Epithelial cell of esophagus (primary cell): ENCODE results near the gene LIG1.

Experiments used
- DNase-seq: peaks from one replicate; pipeline ENCODE4 v3.0.0; 2010; ENCODE audit warnings: low read depth
- H3K4me3 ChIP-seq: 2 replicates; pipeline ENCODE4 v1.5.1; 2011; ENCODE audit warnings: mild to moderate bottlenecking, low read length, control low read depth
- TF ChIP-seq, protein P1 (sequence below): IDR thresholded peaks from 2 replicates; pipeline ENCODE4 v1.5.1; 2011; ENCODE audit warnings: low read depth, mild to moderate bottlenecking, low read length, control low read depth, inconsistent platforms; ENCODE audit not compliant: insufficient read depth; ENCODE audit errors: missing control alignments

The LIG1 gene

DNA sequence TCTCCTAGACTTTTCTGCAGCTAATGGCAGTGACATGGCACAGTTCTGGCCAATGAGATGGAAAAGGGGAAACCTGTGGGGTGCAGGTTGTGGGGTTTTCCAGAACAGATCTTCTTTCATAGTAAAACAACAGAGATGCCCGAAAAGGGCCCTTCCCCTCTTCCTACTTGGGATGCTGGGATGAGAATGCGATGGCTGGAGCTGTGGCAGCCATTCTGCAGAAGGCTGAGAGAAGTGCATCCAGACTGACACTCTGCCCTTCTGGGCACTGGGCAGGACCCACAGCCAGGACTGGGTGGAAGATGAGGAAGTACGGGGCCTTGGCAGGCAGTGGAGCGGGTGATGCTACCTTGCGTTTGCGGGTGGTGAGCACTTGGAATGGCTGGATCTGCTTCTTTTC is 42.6 kb downstream of the LIG1 start:
- TF ChIP-seq, protein P1, sequence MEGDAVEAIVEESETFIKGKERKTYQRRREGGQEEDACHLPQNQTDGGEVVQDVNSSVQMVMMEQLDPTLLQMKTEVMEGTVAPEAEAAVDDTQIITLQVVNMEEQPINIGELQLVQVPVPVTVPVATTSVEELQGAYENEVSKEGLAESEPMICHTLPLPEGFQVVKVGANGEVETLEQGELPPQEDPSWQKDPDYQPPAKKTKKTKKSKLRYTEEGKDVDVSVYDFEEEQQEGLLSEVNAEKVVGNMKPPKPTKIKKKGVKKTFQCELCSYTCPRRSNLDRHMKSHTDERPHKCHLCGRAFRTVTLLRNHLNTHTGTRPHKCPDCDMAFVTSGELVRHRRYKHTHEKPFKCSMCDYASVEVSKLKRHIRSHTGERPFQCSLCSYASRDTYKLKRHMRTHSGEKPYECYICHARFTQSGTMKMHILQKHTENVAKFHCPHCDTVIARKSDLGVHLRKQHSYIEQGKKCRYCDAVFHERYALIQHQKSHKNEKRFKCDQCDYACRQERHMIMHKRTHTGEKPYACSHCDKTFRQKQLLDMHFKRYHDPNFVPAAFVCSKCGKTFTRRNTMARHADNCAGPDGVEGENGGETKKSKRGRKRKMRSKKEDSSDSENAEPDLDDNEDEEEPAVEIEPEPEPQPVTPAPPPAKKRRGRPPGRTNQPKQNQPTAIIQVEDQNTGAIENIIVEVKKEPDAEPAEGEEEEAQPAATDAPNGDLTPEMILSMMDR: no peak
- no peak overlapping the region for H3K4me3 ChIP-seq
- no peak for DNase-seq

DNA sequence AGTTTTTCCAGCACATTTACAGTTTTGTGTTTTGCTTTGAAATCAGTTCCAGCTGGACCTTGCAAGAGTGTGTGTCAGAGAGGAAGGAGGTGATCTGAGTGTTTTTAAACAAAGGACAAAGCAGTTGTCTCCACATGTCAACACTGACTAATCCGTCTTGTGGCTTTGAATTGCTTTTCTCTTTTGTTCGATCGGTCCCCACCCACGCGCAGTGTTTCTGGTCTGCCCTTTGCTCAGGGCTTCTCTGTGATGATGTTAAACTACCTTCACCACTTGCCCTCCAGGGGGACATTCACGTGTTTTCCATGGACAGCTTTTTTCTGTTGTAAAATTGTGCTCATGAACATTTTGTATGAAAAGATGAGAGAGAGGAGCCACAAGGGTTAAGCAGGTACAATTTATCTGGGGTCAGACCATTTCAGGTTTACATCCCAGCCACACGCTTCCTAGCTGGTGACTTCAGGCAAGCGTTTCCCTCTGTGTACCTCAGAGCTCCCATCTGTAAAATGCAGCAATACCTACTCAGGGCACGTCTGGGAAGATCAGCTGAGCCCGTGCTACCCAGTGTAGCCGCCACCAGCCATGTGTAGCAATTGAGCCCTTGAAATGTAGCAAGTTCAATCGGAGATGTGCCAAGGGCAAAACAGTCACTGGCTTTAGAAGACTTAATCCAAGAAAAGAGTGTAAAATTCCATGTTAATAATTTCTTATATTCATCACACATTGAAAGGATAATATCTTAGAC is 46.1 kb downstream of the LIG1 start:
- TF ChIP-seq, protein P1: peak; percentile 17
- H3K4me3 ChIP-seq: no peak overlapping the region
- DNase-seq: peak; percentile 94

DNA sequence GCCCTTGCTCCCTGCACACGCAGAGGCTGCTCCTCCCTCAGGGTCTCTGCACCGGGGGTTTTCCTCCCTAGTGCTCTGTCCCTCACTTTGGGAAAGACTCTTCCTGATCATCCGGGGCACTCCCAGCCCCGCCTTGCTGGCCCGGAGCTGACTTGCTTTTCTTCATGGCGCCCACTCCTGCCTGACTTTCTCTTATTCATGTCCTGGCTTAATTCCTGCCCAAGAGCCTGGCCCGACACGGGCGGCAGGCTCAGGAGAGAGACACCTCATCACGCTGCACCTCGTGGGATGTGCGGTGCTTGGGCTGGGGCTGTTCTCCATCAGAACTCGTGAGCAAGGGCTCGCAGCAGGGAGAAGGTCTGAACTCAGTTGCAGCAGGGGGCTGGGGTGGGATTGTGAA is 47.7 kb downstream of the LIG1 start:
- DNase-seq: peak; percentile 62
- TF ChIP-seq, protein P1: no peak
- no peak overlapping the region for H3K4me3 ChIP-seq

DNA sequence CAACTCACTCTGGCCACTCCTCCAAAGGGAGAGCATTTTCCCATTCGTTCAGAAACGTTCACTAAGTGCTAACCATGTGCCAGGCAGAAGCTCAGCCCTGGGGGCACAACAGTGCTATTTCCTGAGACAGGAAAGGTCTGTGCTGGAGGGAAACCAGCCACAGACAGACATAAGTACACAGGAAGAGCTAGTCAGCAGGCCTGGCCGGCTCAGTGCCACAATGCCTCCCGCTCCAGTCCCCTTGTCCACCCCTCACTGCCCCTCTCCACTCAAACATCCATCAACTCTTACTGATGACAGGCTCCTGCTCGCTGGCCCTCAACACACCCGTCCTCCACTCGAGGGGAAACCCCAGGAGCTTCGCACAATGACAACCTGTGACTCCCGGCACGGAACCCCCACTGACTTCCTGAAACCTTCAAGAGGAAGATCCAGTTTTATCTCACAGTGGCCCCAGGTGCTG is 48.2 kb downstream of the LIG1 start:
- peak; percentile 86 for DNase-seq
- TF ChIP-seq, protein P1: no peak
- H3K4me3 ChIP-seq: no peak overlapping the region

DNA sequence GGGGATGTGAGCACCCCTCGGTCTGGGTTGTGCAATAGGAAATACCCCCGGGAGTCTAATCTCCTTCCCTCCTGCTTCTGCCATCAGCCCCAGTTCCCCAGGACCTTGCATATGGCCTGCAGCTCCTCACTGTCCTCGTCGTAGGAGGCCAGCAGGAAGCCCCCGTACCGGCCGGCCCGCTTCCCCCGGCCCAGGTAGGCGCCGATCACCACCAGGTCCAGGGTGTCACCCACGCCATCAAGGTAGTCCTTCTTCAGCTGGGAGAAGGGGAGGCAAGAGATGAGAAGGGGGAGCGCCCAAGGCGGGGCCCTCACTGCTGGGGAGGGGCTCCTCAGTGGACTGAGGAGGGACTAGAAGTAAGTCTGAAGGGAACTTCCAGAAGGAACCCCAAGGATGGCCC is 49.1 kb downstream of the LIG1 start:
- TF ChIP-seq, protein P1: no peak
- no peak overlapping the region for H3K4me3 ChIP-seq
- DNase-seq: no peak

DNA sequence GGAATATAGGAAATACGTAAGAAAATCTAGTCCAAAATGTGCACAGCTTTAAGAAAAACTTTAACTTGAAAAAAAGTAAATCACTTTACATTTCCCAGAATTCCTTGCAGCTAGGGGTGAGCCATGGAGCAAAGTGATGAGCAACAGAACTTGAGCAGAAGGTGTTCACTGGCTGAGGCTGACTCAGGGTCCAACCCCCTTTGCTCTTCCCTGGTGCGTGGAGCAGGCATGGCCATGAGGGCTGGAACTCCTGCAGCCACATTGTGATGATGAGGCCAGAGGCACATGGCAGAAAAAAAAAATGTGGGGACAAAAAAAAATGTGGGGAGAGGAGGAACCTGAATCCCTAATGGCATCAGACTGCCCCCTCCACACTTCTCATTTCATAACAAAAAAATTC is 49.6 kb downstream of the LIG1 start:
- TF ChIP-seq, protein P1: no peak
- H3K4me3 ChIP-seq: no peak overlapping the region
- DNase-seq: no peak

DNA sequence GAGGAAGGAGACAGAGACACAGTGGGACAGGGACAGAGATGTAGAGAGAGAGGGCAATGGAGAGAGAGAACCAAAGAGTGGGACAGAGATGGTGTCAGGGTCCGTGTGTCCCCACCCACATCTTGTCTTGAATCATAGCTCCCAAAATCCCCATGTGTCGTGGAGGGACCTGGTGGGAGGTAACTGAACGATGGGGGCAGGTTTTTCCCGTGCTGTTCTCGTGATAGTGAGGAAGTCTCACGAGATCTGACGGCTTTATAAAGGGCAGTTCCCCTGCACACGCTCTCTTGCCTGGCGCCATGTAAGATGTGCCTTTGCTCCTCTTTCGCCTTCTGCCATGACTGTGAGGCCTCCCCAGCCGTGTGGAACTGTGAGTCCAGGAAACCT is 52.0 kb downstream of the LIG1 start:
- no peak for DNase-seq
- TF ChIP-seq, protein P1: no peak
- H3K4me3 ChIP-seq: no peak overlapping the region
